Measurements from ENCODE around the gene ADGRD1. TPM values are rescaled to one million over a fixed set of nuclear protein-coding genes. Genes with fewer than 3 reads are reported as not detected.

Gene ADGRD1
- total and polyA plus RNA-seq, 12 donors, result 0.87 to 6.0 (median 1.6) TPM

- peak in 1 of 7 donors; percentile 24 for DNase-seq
- H3K27me3 ChIP-seq, result no peaks in the 10 kb centered on the region
- no peak overlapping the region for H3K27ac ChIP-seq
- TF ChIP-seq CTCF (IDR thresholded peaks at IDR 0.05), result no peak
- no peak for TF ChIP-seq POLR2A (IDR thresholded peaks at IDR 0.05)
- no peaks in the 10 kb centered on the region for H3K4me1 ChIP-seq (replicated peaks in 1 of 2)
- no peaks in the 10 kb centered on the region for H3K36me3 ChIP-seq (replicated peaks in 1 of 2)
- WGBS, 4 donors, result 79 to 84% (median 82%) methylated on average over 18 to 30 of the region's 30 CpGs
- no peaks in the 10 kb centered on the region for H3K9me3 ChIP-seq (replicated peaks in 1 of 3)
- intact Hi-C loops (cut with DNase I), result no loop called here
- H3K4me3 ChIP-seq, result no peak overlapping the region
These were observed 168.1 kb downstream of the ADGRD1 start for GRCh38 chr12:131121705-131122405.

DNA sequence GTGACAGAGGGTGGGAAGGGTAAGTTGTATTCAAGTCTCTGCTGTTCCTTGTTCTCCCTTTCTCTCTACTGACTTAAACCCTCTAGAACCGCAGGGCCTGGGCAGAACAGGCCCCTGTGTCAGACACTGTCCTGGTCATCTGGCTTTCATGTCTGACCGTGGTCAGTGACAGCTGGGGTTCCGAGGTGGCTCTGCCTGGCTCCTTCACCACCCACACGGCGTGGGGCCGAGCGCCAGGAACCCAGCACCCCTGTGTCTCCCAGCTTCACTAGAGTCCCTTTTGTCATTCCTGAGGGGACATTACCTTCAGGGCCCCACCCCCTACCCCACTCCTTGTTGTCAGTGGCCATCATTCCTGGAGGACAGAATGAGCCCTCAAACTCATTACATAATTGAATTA lies 168.9 kb downstream of the ADGRD1 start:
- WGBS, 4 donors, result 87 to 91% (median 89%) methylated on average over 7 of the region's 7 CpGs
- DNase-seq, result peak in 2 of 7 donors; percentile 14 to 25
- no peaks in the 10 kb centered on the region for H3K27me3 ChIP-seq
- intact Hi-C loops (cut with DNase I), result no loop called here
- H3K4me1 ChIP-seq (replicated peaks in 1 of 2), result no peaks in the 10 kb centered on the region
- no peaks in the 10 kb centered on the region for H3K36me3 ChIP-seq (replicated peaks in 1 of 2)
- TF ChIP-seq POLR2A (IDR thresholded peaks at IDR 0.05) (no peak), CTCF (IDR thresholded peaks at IDR 0.05) (no peak)
- H3K9me3 ChIP-seq (replicated peaks in 1 of 3), result no peaks in the 10 kb centered on the region
- H3K27ac ChIP-seq, result no peak overlapping the region
- no peak overlapping the region for H3K4me3 ChIP-seq

DNA sequence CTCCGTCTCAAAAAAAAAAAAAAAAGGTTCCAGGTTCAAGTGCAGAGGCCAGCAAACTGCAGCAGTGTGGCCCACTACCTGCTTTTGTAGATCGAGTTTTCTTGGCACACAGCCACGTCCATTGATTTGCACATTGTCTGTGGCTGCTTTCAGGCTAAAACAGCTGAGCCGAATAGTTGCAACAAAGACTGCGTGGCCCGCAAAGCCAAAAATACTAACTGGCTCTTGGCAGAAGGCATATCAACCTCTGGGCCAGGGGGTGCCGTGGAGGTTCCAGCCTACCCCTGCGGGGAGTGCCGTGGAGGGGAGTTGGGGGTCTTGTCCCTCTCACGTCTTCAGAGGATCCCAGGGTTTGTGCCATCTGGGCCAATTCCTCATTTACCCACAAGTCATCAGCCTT lies 170.1 kb downstream of the ADGRD1 start:
- Histone ChIP-seq H3K4me3 (no peak overlapping the region), H3K36me3 (replicated peaks in 1 of 2) (no peaks in the 10 kb centered on the region), H3K9me3 (replicated peaks in 1 of 3) (no peaks in the 10 kb centered on the region), H3K27ac (no peak overlapping the region), H3K4me1 (replicated peaks in 1 of 2) (no peaks in the 10 kb centered on the region), H3K27me3 (no peaks in the 10 kb centered on the region)
- no peak for TF ChIP-seq CTCF (IDR thresholded peaks at IDR 0.05)
- no peak for TF ChIP-seq POLR2A (IDR thresholded peaks at IDR 0.05)
- intact Hi-C loops (cut with DNase I), result no loop called here
- peak in 2 of 7 donors; percentile 16 to 35 for DNase-seq
- WGBS, 4 donors, result 84 to 92% (median 89%) methylated on average over 10 of the region's 10 CpGs

DNA sequence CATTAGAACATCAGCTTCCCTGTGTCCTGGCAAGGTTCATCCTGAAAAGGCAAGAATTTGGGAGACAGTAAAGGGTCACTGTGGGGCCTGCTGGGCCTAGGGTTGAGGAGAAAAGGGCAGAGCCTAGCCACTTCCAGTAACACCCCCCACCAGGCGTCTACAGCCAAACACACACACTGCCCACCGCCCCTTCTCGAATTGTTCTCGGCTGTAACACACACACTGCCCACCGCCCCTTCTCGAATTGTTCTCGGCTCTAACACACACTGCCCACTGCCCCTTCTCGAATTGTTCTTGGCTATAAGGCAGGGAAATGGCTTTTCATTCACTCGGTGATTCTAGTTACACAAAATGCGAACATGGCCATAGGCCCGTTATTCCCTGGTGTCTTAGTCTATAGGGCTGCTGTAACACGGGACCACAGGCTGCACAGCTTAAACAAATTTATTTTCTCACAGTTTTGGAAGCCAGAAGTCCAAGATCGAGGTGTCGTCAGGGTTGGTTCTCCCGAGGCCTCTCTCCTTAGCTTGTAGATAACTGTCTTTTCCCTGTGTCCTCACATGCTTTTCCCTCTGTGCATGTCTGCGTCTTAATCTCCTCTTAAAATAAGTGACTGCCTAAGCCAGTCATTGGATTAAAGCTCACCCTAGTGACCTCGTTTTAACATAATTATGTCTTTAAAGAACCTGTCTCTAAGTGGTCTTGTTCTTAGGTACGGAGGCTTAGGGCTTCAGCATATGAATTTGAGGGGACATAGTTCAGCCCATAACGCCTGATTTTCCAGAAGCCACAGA lies 171.0 kb downstream of the ADGRD1 start:
- Histone ChIP-seq H3K9me3 (replicated peaks in 1 of 3) (no peaks in the 10 kb centered on the region), H3K27ac (no peak overlapping the region), H3K4me3 (no peak overlapping the region), H3K27me3 (no peaks in the 10 kb centered on the region), H3K36me3 (replicated peaks in 1 of 2) (no peaks in the 10 kb centered on the region), H3K4me1 (replicated peaks in 1 of 2) (no peaks in the 10 kb centered on the region)
- TF ChIP-seq POLR2A (IDR thresholded peaks at IDR 0.05) (no peak), CTCF (IDR thresholded peaks at IDR 0.05) (no peak)
- peak in 1 of 7 donors; percentile 21 for DNase-seq
- intact Hi-C loops (cut with DNase I), result no loop called here
- WGBS, 4 donors, result 77 to 86% (median 84%) methylated on average over 19 of the region's 19 CpGs
